GM21423 (cell line): ENCODE results near the gene MAPKAPK2.
"Not testable (repeated sequence)": the region's sequence is repeated elsewhere in the genome, so short reads cannot be mapped to it uniquely, and the experiment has no call there.

Experiments
- ATAC-seq: cut with Tn5 transposase; IDR thresholded peaks from one replicate; pipeline ENCODE4 v1.9.1; 2021; ENCODE audit warnings: mild to moderate bottlenecking, moderate library complexity; ENCODE audit not compliant: unreplicated experiment

The MAPKAPK2 gene

GRCh38 chr1:206684478-206685333 is at the start of gene MAPKAPK2:
Gene MAPKAPK2 (plus strand): TSS chr1:206684905. CDS start chr1:206685230, 325 bp downstream.
- ATAC-seq, result peak; percentile 38

DNA sequence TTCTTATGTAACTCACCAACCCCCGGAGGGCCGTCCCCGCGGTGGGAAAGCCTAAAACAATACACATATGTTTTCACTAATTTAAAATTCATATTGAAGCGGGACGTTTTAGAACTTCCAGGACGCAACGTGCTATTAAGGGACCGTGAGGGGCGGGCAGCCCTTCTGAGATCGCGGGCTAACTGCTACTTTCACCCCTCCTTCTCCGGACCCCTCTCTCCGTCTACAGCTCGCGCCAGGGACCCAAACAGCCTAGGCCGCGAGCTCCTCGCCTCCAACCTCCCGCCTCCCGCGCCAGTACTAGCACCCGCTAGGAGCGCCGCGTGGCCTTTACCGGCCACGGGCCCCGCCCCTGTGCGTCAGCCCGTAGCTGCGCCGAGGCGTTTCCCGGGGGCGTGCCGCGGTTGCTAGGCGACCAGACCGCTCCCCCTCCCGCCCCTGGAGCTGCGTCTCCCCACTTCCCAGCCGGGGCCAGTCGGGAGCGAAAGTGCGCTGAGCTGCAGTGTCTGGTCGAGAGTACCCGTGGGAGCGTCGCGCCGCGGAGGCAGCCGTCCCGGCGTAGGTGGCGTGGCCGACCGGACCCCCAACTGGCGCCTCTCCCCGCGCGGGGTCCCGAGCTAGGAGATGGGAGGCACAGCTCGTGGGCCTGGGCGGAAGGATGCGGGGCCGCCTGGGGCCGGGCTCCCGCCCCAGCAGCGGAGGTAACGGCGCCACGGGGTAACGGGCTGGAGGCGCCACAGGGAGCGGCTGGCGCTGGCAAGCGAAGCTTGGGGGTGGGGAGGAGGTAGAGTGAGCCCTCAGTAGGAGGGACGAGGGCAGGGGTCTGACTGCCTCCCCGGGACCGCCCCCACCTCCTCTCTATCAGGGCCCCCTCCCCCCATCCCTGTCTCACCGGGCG is 49.4 kb upstream of the MAPKAPK2 start, which contains the start of gene DYRK3:
Gene DYRK3, plus strand, starts transcription at position 457 of the 898 bp plus-strand sequence. Its CDS starts 168 bp downstream, at position 625.
- peak; percentile 85 for ATAC-seq

- ATAC-seq, result no peak
These were observed 48.7 kb upstream of the MAPKAPK2 start for GRCh38 chr1:206635978-206636345.

- no peak for ATAC-seq
These were observed 48.0 kb upstream of the MAPKAPK2 start for GRCh38 chr1:206636671-206637070.

- ATAC-seq, result no peak
These were observed 47.1 kb upstream of the MAPKAPK2 start for GRCh38 chr1:206637605-206638004.

DNA sequence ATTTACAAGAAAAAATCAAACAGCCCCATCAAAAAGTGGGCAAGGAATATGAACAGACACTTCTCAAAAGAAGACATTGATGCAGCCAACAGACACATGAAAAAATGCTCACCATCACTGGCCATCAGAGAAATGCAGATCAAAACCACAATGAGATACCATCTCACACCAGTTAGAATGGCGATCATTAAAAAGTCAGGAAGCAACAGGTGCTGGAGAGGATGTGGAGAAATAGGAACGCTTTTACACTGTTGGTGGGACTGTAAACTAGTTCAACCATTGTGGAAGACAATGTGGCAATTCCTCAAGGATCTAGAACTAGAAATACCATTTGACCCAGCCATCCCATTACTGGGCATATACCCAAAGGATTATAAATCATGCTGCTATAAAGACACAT is 42.6 kb upstream of the MAPKAPK2 start:
- ATAC-seq, result not testable (repeated sequence)

- no peak for ATAC-seq
These were observed 41.5 kb upstream of the MAPKAPK2 start for GRCh38 chr1:206643118-206643698.

GRCh38 chr1:206646504-206646903 is 38.2 kb upstream of the MAPKAPK2 start:
- ATAC-seq, result no peak

GRCh38 chr1:206647224-206647623 is 37.5 kb upstream of the MAPKAPK2 start:
- ATAC-seq, result no peak

DNA sequence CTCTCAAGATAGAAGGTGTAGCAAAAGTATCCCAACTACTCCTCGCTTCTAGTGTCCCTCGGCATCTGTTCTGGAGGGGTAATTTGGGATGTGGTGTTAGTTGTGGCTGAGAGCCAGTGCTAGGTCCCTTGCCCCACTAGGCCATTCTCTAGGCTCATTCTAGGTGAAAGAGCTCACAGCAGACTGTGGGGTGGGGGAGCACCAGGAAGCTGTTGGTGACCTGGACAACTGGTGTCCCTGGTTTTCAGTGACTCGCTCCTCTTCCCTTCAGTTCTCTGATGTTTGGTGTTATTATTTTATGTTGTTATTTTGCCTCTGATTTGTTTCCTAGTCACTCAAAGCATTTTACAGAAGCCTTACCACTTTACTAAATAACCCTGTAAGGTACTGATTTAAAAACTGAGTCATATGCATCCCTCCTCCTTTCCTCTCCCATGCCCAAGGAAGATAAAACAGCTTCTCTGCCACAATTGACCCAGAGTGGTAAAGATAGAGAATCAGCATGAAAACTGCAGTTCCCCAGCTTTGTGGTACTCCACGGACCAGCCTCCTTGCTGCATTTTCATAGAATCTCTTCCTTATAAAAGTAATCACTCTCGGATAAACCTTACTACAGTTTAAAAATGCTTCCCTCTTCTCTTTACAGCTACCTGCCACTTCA is 35.3 kb upstream of the MAPKAPK2 start:
- ATAC-seq, result no peak

DNA sequence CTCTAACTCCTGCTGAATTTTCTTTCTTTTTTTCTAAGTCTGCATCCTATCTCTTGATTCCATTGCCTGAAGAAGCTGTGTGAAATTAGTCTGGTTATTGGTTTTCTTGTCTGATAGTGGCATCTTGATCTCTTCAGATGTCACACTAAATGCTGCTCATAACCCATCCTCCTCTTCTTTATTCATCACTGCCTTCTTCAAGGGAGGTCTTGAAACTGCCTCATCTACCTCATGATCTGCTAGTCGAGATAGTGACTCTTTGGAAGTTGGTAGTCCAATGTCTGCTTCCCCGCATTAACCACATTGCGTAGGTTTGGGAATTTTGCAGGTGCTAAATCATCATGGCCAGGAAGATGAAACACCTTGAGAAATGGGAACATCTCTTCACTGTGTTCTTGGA is 33.7 kb upstream of the MAPKAPK2 start:
- no peak for ATAC-seq

GRCh38 chr1:206651958-206652890 is 32.5 kb upstream of the MAPKAPK2 start:
- no peak for ATAC-seq

DNA sequence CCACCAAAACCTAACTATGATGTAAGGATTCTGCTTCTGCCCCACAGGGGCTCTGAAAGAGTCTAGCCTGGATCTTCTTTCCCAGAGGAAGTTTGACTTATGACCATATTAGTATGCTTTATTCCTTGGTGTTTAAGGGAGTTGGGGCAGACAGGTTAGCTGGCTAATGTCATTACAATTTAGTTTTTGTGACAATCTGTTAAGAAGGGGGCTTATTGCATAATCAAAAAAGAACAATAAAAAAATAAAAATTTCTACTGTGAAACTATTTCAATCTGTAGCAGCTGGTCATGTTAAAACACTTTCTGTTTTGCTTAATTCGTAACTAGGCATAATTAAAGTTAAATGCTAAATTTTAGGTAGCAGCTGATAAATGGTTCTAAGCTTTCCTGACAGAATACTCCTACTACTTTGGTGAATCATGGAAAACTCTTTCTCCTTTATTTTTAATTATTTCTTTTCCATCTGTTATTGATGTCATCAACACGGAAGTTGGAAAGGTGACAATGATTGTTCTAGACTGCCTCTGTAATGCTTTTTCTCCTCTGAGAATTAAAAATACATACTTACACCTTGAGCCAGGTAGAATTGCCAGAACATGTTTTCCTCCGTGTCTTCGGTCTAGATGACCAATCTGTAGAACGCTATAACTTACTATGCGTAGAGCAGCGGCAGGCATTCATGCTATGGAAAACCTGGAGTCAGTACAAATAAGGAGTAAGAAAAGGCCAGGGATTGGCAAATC is 30.8 kb upstream of the MAPKAPK2 start:
- ATAC-seq, result no peak

- no peak for ATAC-seq
These were observed 29.9 kb upstream of the MAPKAPK2 start for GRCh38 chr1:206654828-206655227.

DNA sequence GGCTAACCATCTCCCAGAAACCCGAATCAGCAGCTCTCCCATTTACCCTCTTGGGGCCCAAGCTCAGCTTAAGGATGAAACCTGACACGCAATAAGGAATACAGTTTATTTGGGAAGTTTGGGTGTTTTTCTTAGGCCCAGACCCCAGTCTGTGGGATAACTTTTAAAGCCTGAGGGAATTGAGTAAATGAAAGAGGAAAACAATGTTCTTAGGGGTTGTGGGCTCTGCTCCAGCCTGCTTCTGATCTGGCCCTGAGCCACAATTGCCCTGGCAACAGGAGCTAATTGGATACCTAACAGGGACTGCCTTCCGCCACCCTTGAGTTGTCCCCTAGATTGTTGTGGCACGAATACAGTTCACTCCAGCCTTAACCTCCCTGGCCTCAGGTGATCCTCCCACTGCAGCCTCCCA is 29.2 kb upstream of the MAPKAPK2 start:
- ATAC-seq, result no peak

GRCh38 chr1:206656936-206657335 is 27.8 kb upstream of the MAPKAPK2 start:
- ATAC-seq, result no peak

DNA sequence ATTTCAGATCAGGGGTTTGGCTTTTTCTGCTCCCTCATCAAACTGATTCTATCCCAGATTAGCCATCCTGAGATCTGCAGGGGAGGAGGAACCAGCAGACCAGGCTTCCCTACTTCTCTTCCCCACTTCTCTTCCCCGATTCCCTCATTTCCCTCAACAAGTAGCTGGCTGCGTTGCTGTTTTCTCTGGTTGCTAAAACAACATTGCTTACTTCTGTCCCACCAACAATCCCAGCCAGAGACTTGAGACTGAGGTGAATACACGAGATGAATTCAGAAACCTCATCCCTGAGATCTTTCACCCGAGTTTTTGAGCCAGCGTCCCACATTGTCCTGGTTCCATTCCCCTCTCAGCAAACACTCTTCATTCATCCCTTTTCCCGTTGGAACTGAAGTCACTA is 27.0 kb upstream of the MAPKAPK2 start:
- no peak for ATAC-seq

GRCh38 chr1:206658264-206658980 is 26.3 kb upstream of the MAPKAPK2 start:
- ATAC-seq, result peak; percentile 43

GRCh38 chr1:206658981-206659273 is 25.8 kb upstream of the MAPKAPK2 start:
- ATAC-seq, result no peak
